HG03108 (cell line): ENCODE measurements around the gene ARHGAP15.

ENCODE experiments used
- ATAC-seq: cut with Tn5 transposase; IDR thresholded peaks from one replicate; pipeline ENCODE4 v1.9.1; 2021; ENCODE audit warnings: moderate library complexity; ENCODE audit not compliant: unreplicated experiment

ARHGAP15 gene

DNA sequence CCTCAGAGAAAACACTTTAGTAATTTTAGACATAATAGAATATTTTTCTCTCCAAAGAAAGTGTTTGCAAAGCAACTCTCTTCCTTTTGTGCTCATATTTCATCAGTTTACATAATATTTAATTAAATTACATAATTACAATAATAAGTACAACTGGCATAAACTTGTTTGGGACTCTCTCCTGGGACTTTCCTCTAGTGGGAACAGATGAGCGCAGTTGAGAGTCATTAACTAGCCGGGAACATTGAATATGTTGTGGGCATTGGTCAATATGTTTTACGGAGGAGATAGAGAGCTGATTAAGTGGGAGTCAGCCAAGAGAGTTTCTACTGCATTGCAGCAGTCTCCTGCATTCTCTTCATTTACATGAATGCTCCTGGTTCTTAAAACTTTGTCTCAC is 607.7 kb downstream of the ARHGAP15 start:
- no peak for ATAC-seq

DNA sequence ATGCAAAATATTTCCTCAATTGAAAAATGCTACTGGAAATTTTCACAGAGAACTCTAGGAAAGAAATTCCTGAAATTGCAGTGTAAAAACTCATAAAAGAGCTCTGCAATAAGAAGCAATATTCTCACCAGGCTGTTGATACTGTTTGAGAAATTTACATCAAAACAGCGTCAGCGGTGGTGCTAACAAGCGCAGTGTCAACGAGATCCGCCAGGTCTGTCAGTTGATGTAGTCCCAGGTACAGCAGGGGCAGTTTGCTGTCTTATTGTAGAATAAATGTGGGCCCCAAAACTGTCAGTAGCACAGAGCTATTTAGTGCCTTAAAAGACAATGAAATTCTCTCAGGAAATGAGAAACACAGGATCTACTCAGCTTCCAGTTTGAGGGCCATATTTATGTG is 611.2 kb downstream of the ARHGAP15 start:
- no peak for ATAC-seq

DNA sequence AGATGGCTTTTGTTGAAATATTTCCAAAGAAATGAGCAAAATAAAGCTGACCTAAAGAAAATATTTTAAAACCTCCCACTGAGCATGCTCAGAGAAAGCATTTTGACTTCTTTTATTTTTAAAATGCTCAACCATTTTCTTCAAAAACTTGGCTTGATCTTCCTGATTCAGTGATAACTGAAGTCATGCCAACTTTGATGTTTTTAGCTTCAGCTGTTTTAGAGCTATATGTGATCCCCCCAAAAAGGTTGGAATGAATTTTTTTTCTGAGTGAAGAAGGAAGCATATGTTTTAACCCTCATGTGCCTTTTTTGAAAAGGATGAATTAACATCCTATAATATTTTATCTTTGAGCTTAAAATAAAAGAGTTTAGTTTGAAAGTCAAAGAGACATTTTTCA is 612.0 kb downstream of the ARHGAP15 start:
- no peak for ATAC-seq

DNA sequence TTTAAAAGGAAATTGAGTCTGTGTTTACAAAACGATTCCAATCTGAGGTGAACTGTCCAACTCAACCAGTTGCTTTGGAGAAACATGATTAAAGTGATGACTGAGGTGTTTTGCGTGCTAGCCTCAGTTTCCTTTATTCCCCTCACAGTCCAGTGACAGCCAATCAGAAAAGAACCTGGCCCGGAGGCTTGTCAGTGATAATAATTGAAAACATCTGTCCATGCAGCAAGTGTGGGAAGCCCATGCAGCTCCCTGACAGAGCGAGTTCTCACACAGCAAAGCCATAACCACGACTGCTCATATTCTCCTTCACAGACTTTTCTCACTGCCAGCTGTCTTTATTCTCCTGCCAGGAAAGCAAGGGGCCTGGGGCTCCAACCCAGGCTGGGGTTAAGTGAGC is 613.4 kb downstream of the ARHGAP15 start:
- ATAC-seq = no peak

DNA sequence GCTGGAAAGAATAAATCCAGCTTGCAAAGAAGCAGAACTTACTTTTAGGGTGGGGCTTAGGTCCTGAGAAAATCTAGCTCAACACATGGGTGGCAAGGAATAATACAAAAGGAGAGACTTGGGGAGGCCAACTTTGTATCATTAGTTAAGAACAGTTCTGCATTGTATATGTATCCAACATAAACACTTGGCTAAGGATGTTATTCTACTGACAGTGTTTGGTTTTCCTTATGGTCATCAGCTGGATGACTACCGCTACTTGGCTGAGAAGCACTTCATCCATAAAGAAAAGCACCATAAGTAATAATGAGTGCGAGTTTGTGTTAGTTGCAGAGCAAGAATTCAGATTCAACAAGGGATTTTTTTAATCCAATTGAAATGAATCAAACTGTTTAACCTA is 614.9 kb downstream of the ARHGAP15 start:
- ATAC-seq = no peak

DNA sequence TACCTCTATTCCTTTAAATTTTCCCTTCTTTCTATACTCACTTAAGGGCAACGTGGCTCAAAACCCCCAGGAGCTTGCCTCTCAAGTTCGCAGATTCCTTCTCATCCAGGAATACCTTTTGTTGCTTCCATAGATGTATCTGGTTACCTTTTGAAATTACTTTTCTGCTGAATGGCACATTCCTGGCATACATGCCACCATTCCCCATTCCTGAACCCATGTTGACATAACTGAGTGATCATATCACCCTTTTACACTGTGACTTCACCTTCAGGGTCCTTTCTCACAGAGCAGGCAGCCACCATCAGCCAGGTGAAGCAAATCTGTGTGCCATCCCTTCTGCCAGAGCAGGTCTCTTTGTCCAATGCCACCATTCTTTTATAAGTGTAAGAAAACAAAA is 615.8 kb downstream of the ARHGAP15 start:
- no peak for ATAC-seq

DNA sequence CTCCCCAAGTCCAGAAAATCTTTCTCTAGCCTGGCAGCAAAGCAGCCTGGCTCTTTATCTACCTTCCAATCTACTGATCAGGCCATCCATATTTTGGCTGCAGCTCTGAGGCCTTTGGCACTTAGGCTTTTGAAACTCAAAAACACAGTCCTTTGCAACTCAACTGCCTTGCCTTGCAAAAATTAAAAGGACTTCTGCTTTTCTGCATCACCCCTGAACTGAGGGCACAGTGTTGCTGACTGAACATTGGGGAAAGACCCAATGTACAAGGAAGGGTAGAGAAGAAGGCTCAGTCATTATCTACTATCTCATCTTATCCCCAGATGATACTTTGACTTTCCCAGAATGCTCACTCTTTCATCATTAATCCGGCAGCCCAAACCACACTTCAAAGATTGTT is 625.5 kb downstream of the ARHGAP15 start:
- ATAC-seq = no peak

DNA sequence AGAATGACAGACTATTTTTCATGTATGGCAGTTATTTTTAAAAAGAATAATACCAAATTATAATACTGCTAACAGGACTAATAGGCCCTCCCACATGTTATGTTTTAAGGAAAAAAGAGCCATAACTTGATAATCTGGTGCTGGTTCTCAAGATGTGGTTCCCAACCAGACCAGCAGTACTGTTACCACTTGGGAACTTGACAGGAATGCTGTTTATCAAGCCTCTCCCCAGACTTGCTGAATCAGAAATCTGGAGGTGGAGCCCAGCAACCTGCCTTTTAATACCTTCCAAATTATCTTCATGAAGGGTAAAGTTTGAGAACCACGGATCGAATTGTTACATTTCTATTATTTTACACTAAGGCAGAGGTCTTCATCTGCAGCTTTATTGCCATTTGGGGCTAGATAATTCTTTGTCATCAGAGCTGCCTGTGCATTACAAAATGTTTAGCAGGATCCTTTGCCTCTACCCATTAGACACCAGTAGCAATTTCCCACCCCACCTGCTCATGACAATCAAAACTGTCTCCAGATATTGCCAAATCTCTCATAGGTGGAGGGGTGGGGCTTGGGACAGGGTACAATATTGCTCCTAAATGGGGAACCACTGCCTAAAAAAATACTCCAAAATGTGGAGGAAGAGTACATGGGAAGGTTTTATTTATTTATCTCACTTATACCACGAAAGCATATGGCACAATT is 629.6 kb downstream of the ARHGAP15 start:
- ATAC-seq = no peak

DNA sequence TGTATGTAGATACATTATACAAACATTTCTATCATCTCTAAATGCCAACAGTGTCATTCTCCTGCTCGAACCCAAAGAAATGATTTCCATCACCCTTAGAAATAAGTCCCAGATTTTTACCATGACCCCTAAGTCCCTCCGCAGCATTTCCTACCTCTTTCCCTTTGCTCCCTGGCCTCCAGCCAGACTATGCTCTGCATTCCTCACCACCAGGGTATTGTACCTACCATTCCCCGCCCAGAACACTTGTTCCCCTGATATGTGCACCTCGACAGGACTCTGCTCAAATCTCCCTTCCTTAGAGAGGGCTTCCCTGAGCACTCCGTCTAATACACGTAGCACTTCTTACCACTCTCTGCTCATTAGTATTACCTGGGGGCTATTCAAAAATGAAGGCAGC is 630.2 kb downstream of the ARHGAP15 start:
- no peak for ATAC-seq

DNA sequence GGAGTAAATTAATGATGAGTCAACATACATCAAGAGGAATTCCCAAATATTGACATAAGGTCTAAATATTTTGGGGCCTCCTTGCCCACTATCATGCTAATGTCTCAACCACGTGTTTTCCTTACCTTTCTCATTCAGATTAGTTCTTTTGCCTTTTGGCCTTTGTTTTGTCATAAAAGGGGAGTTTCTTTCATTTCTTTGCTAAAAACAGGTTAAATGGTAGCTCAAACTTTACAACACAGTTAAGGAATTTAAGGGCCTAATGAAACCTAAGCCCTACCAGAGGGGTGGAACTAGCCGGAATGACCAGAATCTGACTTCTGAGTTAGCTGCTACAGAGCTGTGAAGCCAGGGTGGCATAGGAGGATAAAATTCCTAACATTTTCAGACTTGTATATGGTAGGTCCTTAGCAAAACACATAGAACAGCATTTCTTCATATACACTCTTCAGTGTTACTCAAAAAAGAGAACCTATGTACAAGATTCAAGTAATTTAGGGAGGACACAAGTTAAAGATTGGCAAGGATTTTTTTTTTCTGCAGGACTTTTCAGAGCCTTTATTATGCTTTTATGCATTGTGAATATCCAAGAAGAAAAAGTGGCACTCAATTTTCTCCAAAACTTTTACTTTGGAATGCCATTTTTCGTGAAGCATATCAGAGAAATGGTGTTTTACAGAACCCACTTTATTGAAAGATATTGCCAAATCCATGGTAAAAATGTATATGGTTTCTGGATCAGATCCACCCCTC is 633.1 kb downstream of the ARHGAP15 start:
- no peak for ATAC-seq

DNA sequence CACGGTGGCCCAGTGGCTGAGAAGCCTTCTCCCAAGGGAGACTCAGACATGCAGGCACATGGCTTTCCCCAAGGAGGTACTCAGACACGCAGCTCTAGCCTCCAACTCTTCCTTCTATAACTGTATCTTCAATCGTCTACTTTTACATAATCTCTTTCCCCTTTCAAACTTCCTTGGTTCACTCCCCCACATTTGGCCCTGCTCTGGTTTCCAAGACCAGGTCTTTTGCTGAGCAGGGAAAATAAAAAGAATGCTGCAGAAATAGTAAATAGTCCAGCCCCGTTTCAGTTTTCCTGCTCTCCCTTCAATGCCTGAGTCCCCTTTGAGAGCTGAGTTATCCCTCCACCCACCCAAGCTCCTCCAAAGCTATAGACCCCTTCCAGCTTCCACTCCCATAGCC is 635.0 kb downstream of the ARHGAP15 start:
- no peak for ATAC-seq

DNA sequence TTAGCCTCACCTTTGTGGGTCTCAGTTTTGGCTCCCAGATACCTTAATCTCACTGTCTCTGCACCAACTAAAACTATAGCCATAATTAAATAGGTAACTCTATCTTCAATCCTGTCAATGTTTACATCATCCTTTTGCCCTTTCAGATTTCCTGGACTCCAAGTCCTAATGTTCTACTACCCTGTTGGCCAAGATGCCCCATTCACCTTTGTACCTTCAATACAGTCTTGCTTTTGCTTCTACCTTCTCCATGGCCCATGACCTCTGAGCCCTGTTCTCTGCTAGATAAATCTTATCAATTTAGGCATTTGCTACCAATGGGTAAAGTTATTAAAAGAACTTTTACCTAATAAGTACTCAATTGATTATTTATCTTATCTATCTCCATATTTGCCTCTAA is 635.5 kb downstream of the ARHGAP15 start:
- ATAC-seq = no peak

DNA sequence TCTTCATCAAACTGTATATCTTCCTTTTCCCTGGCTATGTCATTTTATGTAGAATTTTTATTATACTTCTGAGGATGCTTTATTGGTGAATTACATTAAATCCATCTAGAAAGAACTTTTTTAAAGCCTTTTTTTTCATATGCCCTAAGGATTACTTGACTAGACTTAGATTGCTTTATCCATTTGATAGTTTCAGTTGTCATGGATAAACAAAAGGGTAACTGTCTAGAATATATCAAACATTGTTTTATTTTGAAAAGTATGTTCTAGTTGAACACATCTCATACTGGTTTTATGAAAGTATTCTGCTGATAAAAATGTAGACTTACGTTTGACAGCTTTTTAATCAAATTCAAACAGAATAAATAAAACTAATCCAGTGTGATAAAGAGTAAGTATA is 639.8 kb downstream of the ARHGAP15 start:
- no peak for ATAC-seq

DNA sequence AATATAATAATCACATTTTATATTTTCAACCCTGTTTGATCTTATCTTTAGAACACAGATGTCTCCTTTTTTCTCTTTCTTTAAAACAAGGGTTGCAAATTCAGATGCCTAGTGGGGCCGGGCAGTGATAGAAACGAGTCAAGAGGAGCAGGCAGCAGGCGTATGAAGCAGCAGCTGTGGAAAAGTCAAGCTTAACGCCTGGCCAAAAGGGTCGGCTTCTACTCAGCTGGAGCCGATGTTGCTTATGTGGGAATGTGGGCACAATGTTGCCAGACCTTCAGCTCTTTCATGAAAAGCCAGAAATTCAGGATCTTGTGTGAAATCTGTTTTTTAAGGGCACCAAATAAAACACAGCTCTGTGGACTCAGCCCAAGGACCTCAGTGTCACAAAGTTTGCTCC is 642.7 kb downstream of the ARHGAP15 start:
- ATAC-seq = no peak

DNA sequence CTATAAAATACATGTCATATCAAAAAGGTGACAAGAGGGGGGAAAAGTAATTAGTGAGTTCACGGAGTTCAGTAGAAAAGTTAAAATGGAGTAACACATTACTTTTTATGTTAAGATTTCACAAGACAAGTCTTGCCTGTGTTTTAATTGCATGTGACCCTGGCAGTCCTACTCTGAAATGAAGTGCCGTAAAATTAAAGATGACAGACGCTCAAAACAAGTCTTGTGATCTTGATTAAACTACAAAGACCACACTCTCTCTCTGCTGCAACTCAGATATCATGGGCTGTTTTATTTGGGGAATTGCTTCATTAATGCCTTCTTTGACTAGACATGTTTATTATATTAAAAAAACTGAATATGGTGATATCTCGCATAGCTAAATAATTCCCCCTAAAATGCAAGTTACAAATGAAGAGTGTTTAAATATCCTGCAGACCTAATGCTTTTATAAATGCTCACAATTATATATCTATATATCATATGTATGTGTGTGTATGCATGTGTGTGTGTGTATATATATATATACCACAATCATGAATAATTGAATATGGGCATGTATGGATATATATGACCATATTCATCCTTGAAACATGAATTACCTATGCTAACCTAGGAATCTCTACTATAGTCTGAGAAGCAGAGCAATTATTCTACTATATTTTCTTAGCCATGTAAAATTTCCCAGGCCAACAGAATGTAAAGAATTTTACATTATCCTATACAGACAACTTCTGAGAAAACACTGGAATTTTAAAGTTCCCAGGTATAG is 647.5 kb downstream of the ARHGAP15 start:
- no peak for ATAC-seq

DNA sequence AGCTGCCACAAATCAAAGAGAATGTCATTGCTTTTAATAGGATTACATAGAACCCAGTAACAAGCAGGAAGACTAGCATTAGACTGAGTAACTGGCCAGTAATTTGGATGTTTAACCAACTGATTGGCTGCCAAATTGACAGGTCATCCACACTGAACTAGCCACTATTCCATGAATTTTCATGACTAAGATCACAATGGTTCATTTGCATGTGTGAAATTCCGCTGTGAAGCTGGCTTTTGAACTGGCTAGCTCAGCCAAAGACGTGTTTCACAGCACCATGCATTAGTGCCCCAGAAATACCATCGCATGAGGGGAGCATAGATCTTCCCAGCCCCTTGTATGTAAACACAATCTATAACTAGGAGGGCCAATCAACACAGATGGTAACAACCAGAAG is 649.8 kb downstream of the ARHGAP15 start:
- ATAC-seq = no peak

DNA sequence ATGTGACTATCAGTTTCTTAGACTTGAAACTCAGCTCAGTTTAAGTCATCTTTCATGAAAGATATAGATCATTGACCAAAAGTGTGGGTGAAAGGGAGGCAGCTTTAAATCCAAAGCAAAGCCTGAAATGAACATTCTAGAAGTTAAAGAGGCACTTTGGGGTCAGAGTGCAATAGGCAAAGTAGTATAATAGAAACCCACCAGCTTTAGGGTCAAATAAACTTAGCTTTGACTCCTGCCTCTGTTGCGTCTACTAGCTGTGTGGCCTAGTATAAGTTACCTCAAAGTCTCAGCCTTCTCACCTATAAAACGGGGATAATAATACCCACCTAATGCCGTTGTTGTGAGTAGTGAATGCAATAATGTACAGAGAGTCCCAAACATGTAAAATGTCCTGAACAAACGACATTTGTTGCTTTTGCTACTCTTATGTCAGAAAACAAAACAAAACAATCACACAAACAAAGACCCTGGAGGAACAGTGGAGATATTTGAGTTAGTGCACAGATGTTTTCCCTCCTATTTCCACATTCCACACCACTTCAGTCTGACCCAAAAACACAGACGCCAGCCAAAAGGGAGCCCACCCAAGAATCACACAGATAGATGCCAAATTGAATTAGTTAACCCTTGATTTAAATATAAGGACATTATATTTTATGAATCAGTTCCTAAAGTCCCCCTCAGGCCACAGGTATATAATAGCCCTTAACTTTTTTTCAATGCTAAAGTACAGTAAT is 657.0 kb downstream of the ARHGAP15 start:
- no peak for ATAC-seq

DNA sequence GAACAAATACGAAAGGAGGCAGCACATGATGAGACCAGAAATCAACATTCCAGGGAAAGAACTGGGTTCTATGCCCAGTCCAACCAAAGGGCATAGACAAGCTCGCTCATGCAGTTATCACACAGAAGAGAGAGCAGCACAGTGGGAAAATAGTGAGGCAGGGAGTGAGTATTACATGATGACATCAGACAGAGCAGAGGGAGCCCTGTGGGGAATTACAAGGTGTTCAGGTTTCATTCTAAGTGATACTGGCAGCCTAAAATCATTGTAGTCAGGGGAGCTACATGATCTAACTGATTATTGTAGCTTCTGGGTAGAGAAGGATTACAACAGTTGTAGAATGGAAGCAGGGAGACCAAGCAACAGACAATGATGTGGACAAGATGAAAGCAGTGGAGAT is 658.5 kb downstream of the ARHGAP15 start:
- no peak for ATAC-seq

DNA sequence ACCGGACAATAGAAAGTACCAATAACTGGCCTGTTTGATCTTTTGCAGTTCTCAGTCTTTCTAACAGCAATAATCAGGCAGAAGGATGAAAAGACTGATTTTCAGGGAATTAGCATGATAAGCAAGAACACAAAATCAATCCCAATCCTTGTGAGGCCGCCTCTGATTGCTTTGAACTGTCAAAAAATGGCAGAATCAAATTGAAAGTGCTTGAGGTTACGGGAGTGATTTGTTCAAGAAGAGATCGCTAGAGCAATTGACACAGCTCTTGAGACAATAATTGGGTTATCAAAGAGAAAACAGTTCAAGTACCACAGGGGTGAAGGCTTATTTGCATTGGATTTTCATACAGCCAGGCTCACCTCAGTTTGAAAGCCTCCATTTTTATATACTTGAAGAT is 663.4 kb downstream of the ARHGAP15 start:
- no peak for ATAC-seq

DNA sequence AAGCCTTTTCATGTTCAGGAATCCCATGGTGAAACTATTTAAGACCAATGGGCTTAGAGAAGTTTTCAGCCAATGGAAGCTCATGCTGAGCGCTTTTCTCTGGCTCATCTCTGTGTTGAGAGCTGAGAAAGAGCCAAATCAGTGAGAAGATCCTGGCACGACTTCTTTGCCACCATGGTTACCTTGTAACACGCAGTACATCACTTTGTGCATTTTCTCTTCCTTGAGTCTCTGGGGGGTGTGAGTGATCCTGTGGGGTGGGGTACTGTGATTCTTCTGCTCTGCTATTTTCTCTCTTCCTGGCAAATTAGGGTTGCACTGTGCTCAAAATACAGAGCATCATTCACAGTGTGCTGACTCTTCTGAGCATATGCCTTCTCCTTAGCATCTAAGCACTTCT is 664.2 kb downstream of the ARHGAP15 start:
- ATAC-seq = no peak

DNA sequence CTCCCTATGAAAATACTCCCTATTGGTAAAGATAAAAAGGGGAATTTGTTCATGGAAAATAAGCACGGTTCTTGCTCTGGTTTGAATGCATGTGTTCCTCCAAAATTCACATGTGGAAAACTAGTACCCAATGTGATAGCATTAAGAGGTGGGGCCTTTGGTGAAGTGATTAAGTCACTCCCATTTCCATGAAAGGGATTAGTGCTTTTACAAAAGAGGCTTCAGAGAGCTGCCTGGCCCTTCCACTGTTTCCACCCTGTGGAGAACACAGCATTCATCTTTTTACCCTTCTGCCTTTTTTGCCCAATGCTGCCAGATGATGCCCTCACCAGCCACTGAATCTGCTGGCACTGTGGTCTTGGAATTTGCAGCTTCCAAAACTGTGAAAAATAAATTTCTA is 666.8 kb downstream of the ARHGAP15 start:
- ATAC-seq = no peak
